GM23338 (cell line): ENCODE measurements around the gene KRT78. TPM values are rescaled to one million over a fixed set of nuclear protein-coding genes. Genes with fewer than 3 reads are reported as not detected.

ENCODE experiments used
- ATAC-seq: fragments of 200-7000 bp; cut with Tn5 transposase; 3 replicates; pipeline ENCODE4 v1.9.1; 2020
- DNase-seq: peaks from one replicate; pipeline ENCODE4 v3.0.0-alpha.2; 2015; ENCODE audit warnings: low spot score
- H2AFZ ChIP-seq: fragments of 200-600 bp; sonication (generic); 2 replicates; pipeline ENCODE4 v1.8.0; 2016; ENCODE audit warnings: antibody characterized with exemption, mild to moderate bottlenecking, moderate library complexity
- H3F3A ChIP-seq: fragments of 200-600 bp; sonication (generic); replicated peaks from 2 replicates; pipeline ENCODE4 v1.8.0; 2017; ENCODE audit warnings: antibody characterized with exemption, mixed run types, low read depth
- H3K27ac ChIP-seq: fragments of 200-600 bp; sonication (generic); 2 replicates; pipeline ENCODE4 v1.6.1; 2016; ENCODE audit warnings: low read depth
- H3K27me3 ChIP-seq: fragments of 200-600 bp; sonication (generic); 2 replicates; pipeline ENCODE4 v1.8.0; 2016; ENCODE audit warnings: mild to moderate bottlenecking, mixed run types, moderate library complexity; ENCODE audit not compliant: insufficient read depth
- H3K36me3 ChIP-seq: fragments of 200-600 bp; sonication (generic); 2 replicates; pipeline ENCODE4 v1.8.0; 2016; ENCODE audit warnings: mild to moderate bottlenecking; ENCODE audit not compliant: insufficient read depth
- H3K4me1 ChIP-seq: fragments of 200-600 bp; sonication (generic); 2 replicates; pipeline ENCODE4 v1.8.0; 2016; ENCODE audit warnings: mild to moderate bottlenecking, moderate library complexity; ENCODE audit not compliant: insufficient read depth
- H3K4me2 ChIP-seq: fragments of 200-600 bp; sonication (generic); 2 replicates; pipeline ENCODE4 v1.7.1; 2017; ENCODE audit warnings: mixed run types
- H3K4me3 ChIP-seq: fragments of 200-600 bp; sonication (generic); 2 replicates; pipeline ENCODE4 v1.6.1; 2016; ENCODE audit warnings: mixed run types
- H3K79me2 ChIP-seq: fragments of 200-600 bp; sonication (generic); replicated peaks from 2 replicates; pipeline ENCODE4 v1.8.0; 2017; ENCODE audit warnings: mild to moderate bottlenecking; ENCODE audit not compliant: insufficient read depth
- H3K9me2 ChIP-seq: fragments of 200-600 bp; sonication (generic); 2 replicates; pipeline ENCODE4 v1.8.0; 2017; ENCODE audit not compliant: insufficient read depth
- H4K20me1 ChIP-seq: fragments of 200-600 bp; sonication (generic); replicated peaks from 2 replicates; pipeline ENCODE4 v1.8.0; 2017; ENCODE audit warnings: mild to moderate bottlenecking; ENCODE audit not compliant: insufficient read depth
- H3K27ac Mint-ChIP-seq: 2 replicates; pipeline ENCODE4 v1.8.0; 2020; ENCODE audit warnings: inconsistent platforms, mild to moderate bottlenecking, moderate library complexity, mixed read lengths
- H3K27me3 Mint-ChIP-seq: 3 replicates; pipeline ENCODE4 v1.8.0; 2022; ENCODE audit warnings: low read depth, mild to moderate bottlenecking, moderate library complexity, mixed read lengths, inconsistent platforms; ENCODE audit not compliant: insufficient read depth, poor library complexity
- H3K36me3 Mint-ChIP-seq: 3 replicates; pipeline ENCODE4 v1.8.0; 2021; ENCODE audit warnings: low read depth, mild to moderate bottlenecking, inconsistent platforms, moderate library complexity, mixed read lengths
- H3K4me1 Mint-ChIP-seq: 3 replicates; pipeline ENCODE4 v1.8.0; 2020; ENCODE audit warnings: mild to moderate bottlenecking, inconsistent platforms, mixed read lengths
- H3K4me3 Mint-ChIP-seq: 3 replicates; pipeline ENCODE4 v1.8.0; 2021; ENCODE audit warnings: moderate library complexity, mild to moderate bottlenecking, inconsistent platforms, mixed read lengths
- H3K9me3 Mint-ChIP-seq: 3 replicates; pipeline ENCODE4 v1.8.0; 2020; ENCODE audit warnings: moderate library complexity, mild to moderate bottlenecking, inconsistent platforms, mixed read lengths
- CTCF ChIP-seq, 2 experiments: fragments of 200-600 bp in 1 of 2; sonication (generic) in 1 of 2; conservative IDR thresholded peaks; 2 replicates each; pipeline versions ENCODE4 v1.5.1 to v1.6.1; 2016 to 2017; ENCODE audit warnings: antibody characterized with exemption in 2 of 2, low read depth in 2 of 2, mild to moderate bottlenecking in 2 of 2, moderate library complexity in 1 of 2
- REST ChIP-seq: IDR thresholded peaks from one replicate; pipeline ENCODE4 v1.6.1; 2018; ENCODE audit warnings: antibody characterized with exemption; ENCODE audit not compliant: unreplicated experiment
- ZNF114 ChIP-seq: fragments of 250-450 bp; sonication (Bioruptor Pico); IDR thresholded peaks from 2 replicates; pipeline ENCODE4 v1.5.0; 2020; ENCODE audit warnings: mild to moderate bottlenecking, moderate library complexity
- polyA plus RNA-seq: library from polyadenylated mRNA; unstranded; fragments of >200 nt; fragmentation: Nextera tagmentation; extraction: Ambion mirVana; gene quantifications from 2 replicates; pipeline ENCODE4 v1.2.1, GENCODE V29; 2016
- total RNA-seq: library from RNA; depleted of rRNA; stranded (reverse); fragments of >200 nt; shearing (Covaris generic); gene quantifications from 2 replicates; pipeline ENCODE4 v1.2.3, GENCODE V29; 2014

Gene KRT78
- total and polyA plus RNA-seq, 2 experiments from 2014 or later, result not detected

GRCh38 chr12:52807544-52808470 lies 41.0 kb downstream of the KRT78 start:
- DNase-seq, result no peak

GRCh38 chr12:52806821-52807543 lies 41.8 kb downstream of the KRT78 start:
- Histone ChIP-seq H3K27ac (no peak overlapping the region), H3K4me3 (no peak overlapping the region), H3K79me2 (no peaks in the 10 kb centered on the region), H3K4me2 (no peak overlapping the region), H3K36me3 (no peaks in the 10 kb centered on the region), H3K27me3 (no peaks in the 10 kb centered on the region), H4K20me1 (no peaks in the 10 kb centered on the region), H3K4me1 (peaks cover 13% of the 10 kb centered on the region), H3K9me2 (peaks cover 15% of the 10 kb centered on the region), H3F3A (no peaks in the 10 kb centered on the region), H2AFZ (no peak overlapping the region)
- no peak for DNase-seq
- TF ChIP-seq REST, result no peak
- Mint-ChIP-seq H3K9me3 (no peaks in the 10 kb centered on the region), H3K4me3 (no peak overlapping the region), H3K4me1 (peaks cover 17% of the 10 kb centered on the region; the same call in 2 of the 3 replicates), H3K27me3 (peaks cover 9% of the 10 kb centered on the region), H3K27ac (no peak overlapping the region), H3K36me3 (no peaks in the 10 kb centered on the region)
- no peak for ATAC-seq

More at GRCh38 chr12:52807544-52808470, 41.0 kb downstream of the KRT78 start:
- no peak for TF ChIP-seq ZNF114 (CRISPR knock-in tag)
- peak in 1 of 2 experiments; percentile 33; a peak in 2 of 4 replicates for TF ChIP-seq CTCF (conservative IDR thresholded peaks at IDR 0.05; ENCODE audit: low read depth in 2 of 2)
- Mint-ChIP-seq H3K27me3 (peaks cover 8% of the 10 kb centered on the region), H3K27ac (no peak overlapping the region), H3K9me3 (no peaks in the 10 kb centered on the region), H3K4me3 (no peak overlapping the region), H3K4me1 (peaks cover 15% of the 10 kb centered on the region; the same call in 2 of the 3 replicates), H3K36me3 (no peaks in the 10 kb centered on the region)
- Histone ChIP-seq H3K79me2 (no peaks in the 10 kb centered on the region), H3K4me3 (no peak overlapping the region), H2AFZ (no peak overlapping the region), H3K4me2 (no peak overlapping the region), H4K20me1 (no peaks in the 10 kb centered on the region), H3K9me2 (peaks cover 15% of the 10 kb centered on the region), H3K27me3 (no peaks in the 10 kb centered on the region), H3K36me3 (no peaks in the 10 kb centered on the region), H3K4me1 (peaks cover 13% of the 10 kb centered on the region), H3K27ac (no peak overlapping the region), H3F3A (no peaks in the 10 kb centered on the region)
- no peak for ATAC-seq
